NCI-H2196 (cell line): ENCODE data around the gene EPHA6.
"Not testable (repeated sequence)": the region's sequence is repeated elsewhere in the genome, so short reads cannot be mapped to it uniquely, and the experiment has no call there.

Experiments used
- DNase-seq: peaks from one replicate; lab custom pipeline; 2025; ENCODE audit not compliant: unreplicated experiment; lab: John Stamatoyannopoulos, UW

The EPHA6 gene

DNA sequence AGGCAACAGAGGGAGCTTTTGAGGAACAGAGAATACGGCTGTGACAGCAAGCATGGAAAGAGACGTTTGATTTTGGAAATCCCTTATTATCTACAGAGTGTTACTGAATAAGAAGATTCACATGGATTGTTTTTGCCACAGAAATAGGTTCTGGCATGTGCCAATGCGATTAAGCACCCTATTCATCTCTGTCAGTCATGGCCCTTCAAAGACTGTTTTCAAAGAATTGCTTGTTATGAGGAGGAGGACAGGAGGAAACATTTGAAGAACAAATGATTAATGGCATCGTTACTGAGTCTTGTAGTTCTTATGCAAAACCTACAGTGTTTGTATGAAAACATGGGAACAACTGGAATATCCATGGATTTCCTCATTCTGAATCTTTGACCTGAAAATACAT lies 86.2 kb downstream of the EPHA6 start:
- no peak for DNase-seq

DNA sequence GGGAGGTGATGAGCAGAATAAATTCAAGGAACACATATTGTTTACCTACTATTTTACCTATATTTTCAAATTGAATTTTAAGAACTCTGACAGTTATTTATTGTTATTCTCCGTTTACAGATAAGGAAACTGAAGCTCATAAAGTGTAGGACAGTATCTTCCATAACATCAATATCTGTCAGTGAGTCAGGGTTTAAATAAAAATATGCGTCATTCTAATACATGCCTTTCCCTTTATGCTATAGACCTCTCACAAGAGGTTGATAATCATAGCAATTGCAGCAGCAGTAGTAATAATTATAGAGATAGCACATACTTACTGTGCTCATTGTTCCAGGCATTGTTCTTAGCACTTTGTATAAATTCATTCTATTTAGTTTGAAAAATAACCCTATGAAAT lies 101.1 kb downstream of the EPHA6 start:
- DNase-seq: no peak

DNA sequence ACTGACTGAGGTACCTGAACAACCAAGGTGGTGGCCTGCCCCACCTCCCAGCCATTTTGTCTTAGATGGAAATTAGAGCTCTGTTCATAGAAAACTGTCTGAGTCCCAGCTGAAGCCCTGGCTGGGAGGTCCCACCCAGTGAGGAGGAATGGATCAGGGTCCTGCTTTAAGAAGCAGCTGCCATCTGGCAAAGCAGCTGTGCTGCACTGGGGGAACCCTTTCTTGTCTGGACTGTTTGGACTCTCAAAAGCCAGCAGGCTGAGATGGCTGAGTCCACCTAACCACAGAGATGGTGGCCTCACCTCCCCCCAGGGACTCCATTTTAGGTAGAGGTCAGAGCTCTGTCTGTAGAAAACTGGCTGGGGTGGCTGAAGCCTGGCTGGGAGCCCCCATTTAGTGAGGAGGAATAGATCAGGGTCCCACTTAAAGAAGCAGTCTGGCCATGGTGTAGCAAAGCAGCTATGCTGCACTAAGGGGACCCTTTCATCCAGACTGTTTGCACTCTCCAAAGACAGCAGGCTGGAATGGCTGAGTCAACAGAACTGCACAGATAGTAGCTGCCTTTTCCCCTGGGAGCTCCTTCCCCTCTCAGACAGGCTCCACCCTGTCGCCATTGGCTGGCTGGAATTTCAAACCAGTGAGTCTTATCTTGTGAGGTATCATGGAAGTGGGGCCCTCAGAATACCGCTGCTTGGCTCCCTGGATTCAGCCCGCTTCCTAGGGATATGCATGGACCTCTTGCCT lies 116.9 kb downstream of the EPHA6 start:
- no peak for DNase-seq

DNA sequence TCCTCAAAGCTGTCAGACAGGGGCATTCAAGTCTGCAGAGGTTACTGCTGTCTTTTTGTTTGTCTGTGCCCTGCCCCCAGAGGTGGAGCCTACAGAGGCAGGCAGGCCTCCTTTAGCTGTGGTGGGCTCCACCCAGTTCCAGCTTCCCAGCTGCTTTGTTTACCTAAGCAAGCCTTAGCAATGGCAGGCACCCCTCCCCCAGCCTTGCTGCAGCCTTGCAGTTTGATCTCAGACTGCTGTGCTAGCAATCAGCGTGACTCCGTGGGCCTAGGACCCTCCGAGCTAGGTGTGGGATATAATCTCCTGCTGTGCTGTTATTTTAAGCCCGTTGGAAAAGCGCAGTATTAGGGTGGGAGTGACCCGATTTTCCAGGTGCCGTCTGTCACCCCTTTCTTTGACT lies 127.7 kb downstream of the EPHA6 start:
- not testable (repeated sequence) for DNase-seq

DNA sequence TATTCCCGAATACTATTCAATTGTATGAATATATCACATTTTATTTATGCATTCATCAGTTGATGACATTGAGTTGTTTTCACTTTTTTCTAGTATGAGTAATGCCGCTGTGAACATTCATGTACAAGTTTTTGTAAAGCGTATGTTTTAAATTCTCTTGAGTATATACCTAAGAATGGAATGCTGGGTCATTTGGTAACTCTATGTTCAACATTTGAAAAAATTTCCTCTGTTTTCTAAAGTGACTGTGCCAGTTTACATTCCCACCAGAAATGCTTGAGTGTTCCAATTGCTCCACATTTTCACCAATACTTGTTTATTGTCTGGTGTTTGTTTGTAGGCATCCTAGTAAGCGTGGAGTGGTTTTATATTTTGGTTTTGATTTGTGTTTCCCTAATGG lies 144.5 kb downstream of the EPHA6 start:
- no peak for DNase-seq

DNA sequence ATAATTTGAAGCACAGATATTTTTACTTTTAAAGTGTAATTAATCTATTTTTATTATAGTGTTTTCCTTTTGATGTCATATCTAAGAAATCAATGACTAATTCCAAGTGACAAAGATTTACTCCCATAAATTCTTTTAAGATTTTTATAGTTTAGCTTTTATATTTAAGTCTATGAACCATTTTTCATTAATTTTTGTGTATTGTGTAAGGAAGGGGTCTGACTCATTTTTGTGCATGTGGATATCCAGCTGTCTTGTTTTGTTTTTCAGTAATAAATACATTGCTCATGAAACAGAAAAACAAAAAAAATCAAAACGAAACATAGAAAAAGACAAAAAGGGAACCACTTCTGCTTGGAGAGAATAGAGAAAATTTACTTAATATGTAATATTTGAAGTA lies 145.1 kb downstream of the EPHA6 start:
- no peak for DNase-seq

DNA sequence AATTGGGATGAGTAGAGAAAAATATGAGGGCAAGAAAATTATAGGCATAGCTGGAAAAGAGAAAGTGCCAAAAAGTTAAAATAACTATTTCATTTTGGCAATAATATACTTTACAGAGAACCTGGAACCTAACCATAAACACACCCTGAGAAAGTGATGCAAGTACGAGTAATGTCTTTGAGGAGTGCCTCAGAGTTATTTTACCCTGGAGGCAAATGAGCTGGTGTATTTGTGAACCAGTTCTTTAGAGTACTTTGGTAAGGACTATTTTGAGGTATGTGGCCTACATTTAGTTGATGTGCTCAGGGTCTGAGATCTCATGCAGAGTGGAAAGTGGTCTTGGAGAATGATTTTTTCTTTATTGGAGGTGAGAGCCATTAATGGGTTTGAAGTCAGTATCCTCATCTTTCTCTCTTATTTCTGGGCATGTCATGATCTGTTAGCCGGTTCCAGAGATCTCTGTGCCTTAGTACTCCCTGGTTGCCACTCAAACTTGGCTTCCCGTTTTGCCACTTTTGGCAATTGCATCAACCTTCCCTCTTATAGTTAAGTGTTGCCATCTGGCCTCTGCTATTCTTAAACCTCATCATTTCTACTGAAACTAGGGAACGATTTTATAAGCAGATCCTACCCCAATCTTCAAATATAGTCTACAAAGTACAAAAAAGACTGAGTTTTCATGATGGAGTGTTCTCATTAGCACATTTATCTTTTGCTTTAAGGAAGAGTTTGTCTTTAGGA lies 145.7 kb downstream of the EPHA6 start:
- no peak for DNase-seq

DNA sequence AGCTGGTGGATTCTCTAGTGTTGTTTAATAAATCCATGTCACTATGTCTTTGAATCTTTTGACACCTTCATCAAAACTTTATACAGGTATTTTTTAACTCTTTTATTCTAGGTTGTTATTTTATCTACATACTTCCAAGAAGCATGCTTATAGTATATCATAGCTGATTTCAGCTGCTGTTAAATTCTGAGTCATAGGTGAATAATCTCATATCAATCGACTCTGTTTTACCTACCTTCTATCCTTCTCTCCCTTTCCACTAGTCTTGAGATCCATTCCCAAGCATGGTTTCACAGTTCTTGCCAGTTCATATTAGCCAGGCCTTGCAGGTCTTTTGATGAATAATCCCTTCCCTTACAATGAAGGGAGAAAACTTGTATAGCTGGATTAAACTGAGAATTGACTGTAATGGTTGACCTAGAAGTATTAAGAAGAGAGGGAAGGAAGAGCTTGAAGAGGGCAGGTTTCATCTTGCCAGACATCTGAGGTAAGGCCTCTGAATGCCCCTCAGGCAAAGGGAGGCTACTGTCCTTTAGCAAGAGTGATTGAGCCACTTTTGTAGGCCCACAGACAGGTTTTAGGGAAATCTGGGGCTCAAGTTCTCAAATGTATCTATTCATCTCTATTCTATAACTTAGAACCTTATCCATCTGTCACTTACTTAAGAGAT lies 146.4 kb downstream of the EPHA6 start:
- DNase-seq: no peak

DNA sequence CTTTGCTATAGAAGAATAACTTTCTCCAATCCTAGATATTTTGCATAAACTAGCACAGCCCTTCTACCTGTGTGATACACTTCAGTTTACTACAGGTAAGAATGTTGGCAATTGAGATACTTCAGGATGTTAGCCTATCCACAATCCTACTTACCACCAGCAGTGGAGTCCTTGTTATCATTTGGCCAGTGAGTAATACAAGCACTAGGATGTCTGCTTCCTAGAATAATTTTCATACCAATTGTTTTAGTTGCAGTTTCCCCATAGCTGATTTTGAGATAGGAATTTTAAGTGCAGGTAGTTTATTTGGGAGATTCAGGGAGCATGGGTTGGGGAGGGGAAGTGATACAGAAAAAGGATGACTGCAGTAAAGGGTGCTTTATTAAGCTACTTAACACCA lies 147.2 kb downstream of the EPHA6 start:
- DNase-seq: no peak

DNA sequence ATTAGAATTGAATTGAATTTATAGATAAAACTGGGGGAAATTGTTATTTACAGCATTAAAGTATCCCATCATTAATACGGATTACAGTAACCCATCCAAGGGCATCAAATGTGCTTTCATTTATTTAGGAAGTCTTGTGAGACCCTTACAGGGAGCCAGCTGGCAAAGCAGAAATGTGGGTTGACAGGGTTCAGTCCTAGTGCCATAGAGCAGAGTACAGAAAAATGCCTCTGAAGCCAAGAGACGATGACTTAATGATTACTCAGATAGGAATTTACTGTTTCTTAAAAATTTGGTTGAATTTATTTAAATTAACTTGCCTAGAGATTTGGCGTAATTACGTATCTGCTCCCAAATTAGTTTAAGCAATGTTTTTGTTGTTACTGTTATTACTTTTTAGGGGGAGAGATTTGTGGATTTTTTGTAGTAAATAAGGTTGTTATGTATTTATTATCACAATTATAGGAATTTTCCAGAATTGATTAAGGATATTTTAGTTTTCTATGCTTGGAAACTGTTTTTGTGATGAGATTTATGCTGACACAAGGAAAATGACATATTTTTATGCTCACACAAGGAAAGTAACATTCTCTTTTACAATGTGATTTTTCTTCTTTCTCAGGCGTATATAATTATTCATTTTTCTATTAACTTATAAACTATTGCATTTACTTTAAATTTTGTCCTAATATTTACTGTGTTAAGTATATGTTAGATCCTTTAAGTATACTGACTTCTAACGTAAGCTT lies 152.0 kb downstream of the EPHA6 start:
- DNase-seq: no peak

DNA sequence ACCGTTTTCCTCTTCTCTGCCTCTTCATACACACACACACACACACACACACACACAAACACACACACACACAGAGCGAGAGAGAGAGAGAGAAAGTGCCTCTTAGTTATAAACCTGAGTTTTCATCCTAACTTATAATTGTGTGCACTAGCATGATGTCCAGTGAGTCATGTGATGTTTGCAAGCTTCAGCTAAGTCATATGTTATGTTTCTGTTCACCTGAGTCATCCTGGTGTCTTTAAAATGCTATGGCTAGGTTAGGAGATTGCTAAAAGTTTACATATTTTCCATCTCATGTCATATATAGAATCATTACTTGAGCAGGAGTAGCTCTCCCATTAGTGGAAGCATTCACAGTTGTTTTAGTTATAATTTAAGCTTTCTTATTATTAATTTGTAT lies 155.8 kb downstream of the EPHA6 start:
- no peak for DNase-seq

DNA sequence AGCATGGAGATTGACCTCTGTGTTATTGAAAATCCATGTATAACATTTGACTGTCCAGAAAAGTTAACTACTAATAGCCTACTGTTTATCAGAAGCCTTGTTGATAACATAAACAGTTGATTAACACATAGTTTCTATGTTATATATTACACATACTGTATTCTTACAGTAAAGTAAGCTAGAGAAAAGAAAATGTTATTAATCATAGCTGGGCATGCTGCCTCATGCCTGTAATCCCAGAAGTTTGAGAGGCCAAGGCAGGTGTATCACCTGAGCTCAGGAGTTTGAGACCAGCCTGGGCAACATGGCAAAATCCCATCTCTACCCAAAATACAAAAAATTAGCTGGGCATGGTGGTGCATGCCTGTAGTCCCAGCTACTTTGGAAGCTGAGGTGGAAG lies 163.3 kb downstream of the EPHA6 start:
- DNase-seq: no peak

DNA sequence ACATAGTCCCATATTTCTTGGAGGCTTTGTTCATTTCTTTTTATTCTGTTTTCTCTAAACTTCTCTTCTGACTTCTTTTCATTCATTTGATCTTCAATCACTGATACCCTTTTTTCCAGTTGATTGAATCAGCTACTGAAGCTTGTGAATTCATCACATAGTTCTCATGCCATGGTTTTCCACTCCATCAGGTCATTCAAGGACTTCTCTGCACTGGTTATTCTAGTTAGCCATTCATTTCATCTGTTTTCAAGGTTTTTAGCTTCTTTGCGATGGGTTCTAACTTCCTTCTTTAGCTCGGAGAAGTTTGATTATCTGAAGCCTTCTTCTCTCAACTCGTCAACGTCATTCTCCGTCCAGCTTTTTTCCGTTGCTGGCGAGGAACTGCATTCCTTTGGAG lies 169.3 kb downstream of the EPHA6 start:
- not testable (repeated sequence) for DNase-seq

DNA sequence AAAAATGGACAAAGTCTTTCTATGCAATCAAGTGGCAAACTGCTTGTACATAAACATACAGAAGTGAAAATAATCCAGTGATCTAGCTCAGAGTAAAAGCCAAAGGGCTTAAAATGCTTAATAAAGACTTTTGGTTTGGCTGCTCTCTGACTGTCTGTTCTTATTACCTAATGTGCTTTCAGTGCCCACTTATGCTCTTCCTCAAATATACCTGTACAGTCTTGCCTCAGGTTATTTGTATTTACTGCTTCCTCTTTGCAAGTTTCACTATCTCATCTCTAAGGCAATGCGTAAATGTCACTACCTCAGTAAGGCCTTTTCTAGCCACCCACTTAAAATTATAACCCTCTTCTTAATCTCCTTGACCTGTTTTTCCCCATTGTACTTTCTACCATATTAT lies 171.8 kb downstream of the EPHA6 start:
- no peak for DNase-seq

DNA sequence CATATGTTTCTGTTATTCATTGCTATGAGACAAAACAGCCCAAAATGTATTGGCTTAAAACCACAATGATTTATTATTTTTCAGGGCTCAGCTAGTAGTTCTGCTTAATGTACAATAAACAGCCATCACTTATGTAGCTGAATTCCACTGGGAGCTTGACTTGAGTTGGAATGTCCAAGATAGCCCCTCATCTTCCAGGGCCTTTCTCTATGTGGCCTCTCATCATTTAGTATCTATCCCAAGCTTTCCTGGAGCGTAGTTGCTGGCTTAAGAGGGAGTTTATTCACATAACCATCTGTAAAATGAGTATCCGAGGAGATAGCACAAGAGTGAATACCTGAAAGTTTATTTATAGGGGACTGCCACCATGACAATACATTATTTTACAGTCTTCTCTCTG lies 176.8 kb downstream of the EPHA6 start:
- no peak for DNase-seq

DNA sequence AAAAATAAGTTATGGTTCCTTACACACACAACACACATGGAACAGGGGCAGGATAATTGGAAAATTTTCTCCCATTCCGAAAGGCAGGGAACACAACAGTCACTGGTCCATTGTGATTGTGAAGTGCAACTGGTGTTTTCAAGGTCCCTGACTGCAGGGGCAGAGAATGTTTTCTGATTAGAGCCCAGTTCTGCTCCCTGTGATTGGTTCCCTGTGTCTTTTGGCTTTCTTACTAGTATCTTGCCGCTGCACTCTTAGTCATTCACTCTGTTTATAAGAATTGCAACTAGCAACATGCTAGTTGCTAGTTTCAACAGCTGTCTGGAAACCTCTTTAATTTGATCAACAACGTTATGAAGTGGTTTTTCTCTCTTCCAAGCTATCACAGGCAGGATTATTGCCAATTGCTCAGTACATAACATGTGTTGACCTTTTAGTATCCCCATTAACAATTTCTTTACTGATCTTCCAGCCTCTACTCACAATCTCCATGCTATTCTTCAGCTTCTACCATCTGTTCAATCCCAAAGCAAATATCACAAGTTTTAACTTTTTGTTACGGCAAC lies 177.5 kb downstream of the EPHA6 start:
- no peak for DNase-seq

DNA sequence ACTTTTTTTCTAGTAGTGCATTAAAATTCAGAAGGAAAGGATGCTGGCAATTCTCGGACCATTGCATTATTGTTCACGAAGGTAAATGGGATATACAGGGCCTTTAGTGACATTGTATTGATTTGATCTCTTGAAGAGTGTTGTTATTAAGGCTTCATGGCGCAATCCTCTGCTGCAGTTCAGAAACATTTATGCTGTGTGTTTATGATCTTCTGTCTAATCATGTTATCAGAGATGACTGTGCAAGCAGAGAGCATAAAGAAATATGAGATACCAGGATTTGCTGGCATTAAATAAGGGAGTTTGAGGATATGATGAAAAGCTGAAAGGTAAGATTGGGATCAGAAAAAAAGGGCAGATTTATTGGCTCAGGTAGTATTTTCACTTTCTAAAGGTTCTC lies 180.6 kb downstream of the EPHA6 start:
- DNase-seq: no peak

DNA sequence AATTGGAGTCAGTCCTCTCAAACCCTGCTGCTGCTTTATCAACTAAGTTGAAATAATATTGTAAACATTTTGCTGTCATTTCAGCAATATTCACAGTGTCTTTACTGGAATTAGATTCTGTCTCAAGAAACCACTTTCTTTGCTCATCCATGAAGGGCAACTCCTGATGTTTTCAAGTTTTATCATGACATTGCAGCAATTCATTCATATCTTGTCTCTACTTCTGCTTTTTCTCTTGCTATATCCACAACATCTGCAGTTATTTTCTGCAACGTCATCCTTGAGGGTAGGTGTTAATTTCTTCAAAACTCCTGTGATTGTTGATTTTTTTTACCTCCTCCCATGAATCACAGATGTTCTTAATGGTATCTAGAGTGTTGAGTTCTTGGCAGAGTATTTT lies 181.6 kb downstream of the EPHA6 start:
- no peak for DNase-seq

DNA sequence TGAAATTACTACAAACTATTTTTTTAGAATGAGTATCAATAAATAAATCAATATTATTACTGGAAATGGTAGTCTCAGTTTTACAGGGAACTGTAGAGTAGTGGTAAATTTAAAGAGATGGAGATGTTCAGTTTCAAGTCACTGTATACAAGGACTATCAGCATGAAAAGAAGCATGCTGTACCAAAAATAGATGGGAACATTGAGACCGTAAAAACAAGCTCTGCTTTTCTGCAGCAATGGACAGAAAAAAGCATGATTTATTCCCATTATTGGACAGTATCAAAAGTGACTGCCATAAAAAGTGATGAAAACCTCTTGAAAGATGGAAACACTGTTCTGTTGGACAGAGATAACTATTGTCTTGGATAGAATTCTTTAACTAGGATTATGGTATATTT lies 187.2 kb downstream of the EPHA6 start:
- DNase-seq: no peak

DNA sequence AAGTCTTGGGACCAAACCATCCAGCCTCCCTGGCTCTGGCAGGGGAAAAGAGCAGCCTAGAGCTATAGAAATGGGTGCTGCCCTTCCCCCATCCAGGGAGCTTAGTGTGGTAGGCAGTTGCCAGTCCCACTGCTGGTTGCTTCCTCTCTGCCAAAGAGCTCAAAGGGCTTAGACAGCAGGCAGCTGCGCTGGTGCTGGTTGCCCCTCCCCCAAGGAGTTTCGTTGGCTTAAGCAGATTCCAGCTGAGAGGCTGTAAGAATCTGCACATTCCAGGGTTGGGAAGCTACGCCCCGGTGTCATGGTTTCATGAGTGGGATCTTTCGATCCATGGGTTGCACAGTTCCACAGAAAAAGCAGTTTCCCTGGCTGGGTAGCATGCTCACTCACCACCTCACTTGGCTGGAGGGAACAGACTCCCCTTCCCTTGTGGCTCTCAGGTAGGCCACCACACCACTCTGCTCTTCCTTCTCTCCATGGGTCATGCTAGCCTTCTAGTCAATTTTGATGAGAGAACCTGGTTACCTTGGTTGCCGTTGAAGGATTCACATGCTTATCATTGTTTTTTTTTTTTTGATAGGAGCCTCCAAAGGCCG lies 195.1 kb downstream of the EPHA6 start:
- no peak for DNase-seq
